ENCODE results near the gene LDLRAD4. TPM values are rescaled to one million over a fixed set of nuclear protein-coding genes. Genes with fewer than 3 reads are reported as not detected.

Gene LDLRAD4
- total and polyA plus RNA-seq, 9 of the 15 experiments (the other 6 are each of a cell fraction or from before 2014, with no cell fraction given), result 0.01 TPM; not detected in 8

GRCh38 chr18:13324880-13325279 lies 106.3 kb downstream of the LDLRAD4 start (continued):
- TF ChIP-seq ZNF512 (tag; IDR thresholded peaks at IDR 0.05), result no peak

GRCh38 chr18:13328213-13328612 lies 109.7 kb downstream of the LDLRAD4 start:
- ATAC-seq, result no peak
- whole genome bisulfite sequencing (ENCODE audit: insufficient coverage, low coverage, missing lambda C conversion rate), result 0% methylated on average over 1 of the region's 1 CpG
- no peaks in the 10 kb centered on the region for H3K36me3 ChIP-seq (ENCODE audit: control insufficient read depth, insufficient read depth, low read length)
- no peak for FAIRE-seq
- no peaks in the 10 kb centered on the region for H4K20me1 ChIP-seq (replicated peaks; ENCODE audit: control insufficient read depth, insufficient read depth, low read length)
- H3K27ac ChIP-seq (ENCODE audit: extremely low read depth, low read depth, low read length), result no peak overlapping the region
- TF ChIP-seq SUPT5H (IDR thresholded peaks at IDR 0.05), result no peak
- no peak for TF ChIP-seq ZC3H8 (IDR thresholded peaks at IDR 0.05)
- no peak for TF ChIP-seq ZSCAN32 (CRISPR knock-in tag; IDR thresholded peaks at IDR 0.05)
- no peak for TF ChIP-seq ARID4B (CRISPR knock-in tag; IDR thresholded peaks at IDR 0.05)
- TF ChIP-seq ZNF184 (CRISPR knock-in tag; IDR thresholded peaks at IDR 0.05), result no peak
- TF ChIP-seq ZNF507 (tag; conservative IDR thresholded peaks at IDR 0.05), result no peak
- no peak for TF ChIP-seq POLR2A (conservative IDR thresholded peaks at IDR 0.05)
- TF ChIP-seq WHSC1 (IDR thresholded peaks at IDR 0.05; ENCODE audit: low read length), result no peak
- TF ChIP-seq SRSF9 (IDR thresholded peaks at IDR 0.05; ENCODE audit: borderline replicate concordance, low read depth, low read length), result no peak
- TF ChIP-seq ZNF695 (CRISPR knock-in tag; IDR thresholded peaks at IDR 0.05), result no peak
- TF ChIP-seq TOE1 (IDR thresholded peaks at IDR 0.05; ENCODE audit: borderline replicate concordance), result no peak
- no peak for TF ChIP-seq TOE1 (CRISPR knock-in tag; IDR thresholded peaks at IDR 0.05; ENCODE audit: borderline replicate concordance, low read depth)
- no peak for TF ChIP-seq THAP7 (CRISPR knock-in tag; IDR thresholded peaks at IDR 0.05)
- TF ChIP-seq BRD9 (IDR thresholded peaks at IDR 0.05; ENCODE audit: low read depth, partially characterized antibody), result no peak
- TF ChIP-seq SNRNP70 (optimal IDR thresholded peaks at IDR 0.05; ENCODE audit: low read depth, low read length), result no peak
- no peak overlapping the region for H3K4me2 ChIP-seq (ENCODE audit: insufficient read depth, low read length)
- H3K27me3 ChIP-seq (ENCODE audit: control insufficient read depth in 2 of 2, insufficient read depth in 2 of 2, low read length in 2 of 2), result peaks cover under 1 to 7% of the 10 kb centered on the region in 2 experiments; a peak in 4 of 5 replicates
- no peaks in the 10 kb centered on the region for H3K4me1 ChIP-seq (replicated peaks in 1 of 2; ENCODE audit: control insufficient read depth in 2 of 2, insufficient read depth in 2 of 2, low read length in 2 of 2)
- H3K9me3 ChIP-seq (replicated peaks; ENCODE audit: control insufficient read depth, insufficient read depth, low read depth, low read length), result no peaks in the 10 kb centered on the region
- H3K9ac ChIP-seq (ENCODE audit: insufficient read depth in 1 of 2, low read depth in 2 of 2, low read length in 2 of 2), result no peak overlapping the region
- intact Hi-C loops (cut with micrococcal nuclease) (no loop called here), in situ Hi-C loops (cut with MboI) (no loop called here)
- no peak overlapping the region for H2AFZ ChIP-seq (ENCODE audit: low read depth, low read length)
- no peaks in the 10 kb centered on the region for H3K79me2 ChIP-seq (ENCODE audit: control insufficient read depth, insufficient read depth, low read length)
- ChIA-PET POLR2A (interaction anchor here (1.4 kb wide), 1 partner anchor 14 kb away, joined by 3 read pairs; no protein-coding TSS in a partner anchor), CTCF (ENCODE audit: low intra/inter-chr PET ratio) (no interaction called here)
- no peak for DNase-seq (ENCODE audit: extremely low read depth in 1 of 4, low spot score in 3 of 4)
- H3K4me3 ChIP-seq, result no peak overlapping the region
- BruUV-seq (replicated peaks), result no TSS peak
- no peaks in the 10 kb centered on the region for H3K9me1 ChIP-seq (ENCODE audit: control insufficient read depth, insufficient read depth, low read length)

Measured in K562 (cell line).